Measurements from ENCODE around the gene ICAM1.

Gene ICAM1

GRCh38 chr19:10292789-10293636 is 22.1 kb downstream of the ICAM1 start:
- no peak for DNase-seq (ENCODE audit: low read depth, low spot score)

DNA sequence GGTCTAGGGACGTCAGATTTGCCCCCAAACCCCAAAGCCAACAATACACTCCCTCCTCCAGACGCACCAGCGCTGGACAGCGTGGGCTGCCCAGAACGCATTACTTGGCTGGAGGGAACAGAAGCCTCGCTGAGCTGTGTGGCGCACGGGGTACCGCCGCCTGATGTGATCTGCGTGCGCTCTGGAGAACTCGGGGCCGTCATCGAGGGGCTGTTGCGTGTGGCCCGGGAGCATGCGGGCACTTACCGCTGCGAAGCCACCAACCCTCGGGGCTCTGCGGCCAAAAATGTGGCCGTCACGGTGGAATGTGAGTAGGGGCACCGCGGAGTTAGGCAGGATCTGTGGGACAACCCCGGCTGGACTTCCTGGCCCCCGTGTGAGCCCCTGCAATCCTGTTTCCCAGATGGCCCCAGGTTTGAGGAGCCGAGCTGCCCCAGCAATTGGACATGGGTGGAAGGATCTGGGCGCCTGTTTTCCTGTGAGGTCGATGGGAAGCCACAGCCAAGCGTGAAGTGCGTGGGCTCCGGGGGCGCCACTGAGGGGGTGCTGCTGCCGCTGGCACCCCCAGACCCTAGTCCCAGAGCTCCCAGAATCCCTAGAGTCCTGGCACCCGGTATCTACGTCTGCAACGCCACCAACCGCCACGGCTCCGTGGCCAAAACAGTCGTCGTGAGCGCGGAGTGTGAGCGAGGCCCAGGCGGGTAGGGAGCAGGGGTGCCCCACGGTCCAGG is 22.9 kb downstream of the ICAM1 start:
- DNase-seq (ENCODE audit: low read depth, low spot score), result no peak

GRCh38 chr19:10294368-10294697 is 23.4 kb downstream of the ICAM1 start:
- DNase-seq (ENCODE audit: low read depth, low spot score), result no peak

- peak; percentile 44 for DNase-seq (ENCODE audit: low read depth, low spot score)
Observed at GRCh38 chr19:10295305-10295846, 24.5 kb downstream of the ICAM1 start.

DNA sequence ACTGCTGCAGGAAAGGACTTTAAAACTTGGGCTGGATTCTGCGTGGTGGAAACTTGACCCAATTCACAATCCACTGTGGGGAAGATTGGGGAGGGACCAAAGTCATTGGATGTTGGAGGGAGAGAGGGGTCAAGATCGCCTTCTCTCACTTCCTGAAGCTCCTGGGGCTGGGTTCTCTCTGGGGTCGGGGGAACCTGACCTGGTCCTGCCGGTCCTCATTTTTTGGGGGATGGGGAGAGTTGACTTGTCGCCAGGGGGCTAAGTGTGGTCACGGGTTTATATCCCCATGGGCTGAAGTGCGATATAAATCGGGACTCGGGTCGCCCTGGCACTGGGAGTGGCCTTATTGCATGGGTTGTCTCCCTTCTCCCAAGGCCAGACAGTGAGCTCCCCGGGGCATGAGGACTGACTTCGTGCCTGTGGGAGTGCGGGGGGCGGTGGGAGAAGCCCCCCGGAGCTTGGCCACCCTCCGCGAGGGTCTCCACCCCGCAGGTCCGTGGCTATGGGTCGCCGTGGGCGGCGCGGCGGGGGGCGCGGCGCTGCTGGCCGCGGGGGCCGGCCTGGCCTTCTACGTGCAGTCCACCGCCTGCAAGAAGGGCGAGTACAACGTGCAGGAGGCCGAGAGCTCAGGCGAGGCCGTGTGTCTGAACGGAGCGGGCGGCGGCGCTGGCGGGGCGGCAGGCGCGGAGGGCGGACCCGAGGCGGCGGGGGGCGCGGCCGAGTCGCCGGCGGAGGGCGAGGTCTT is 25.1 kb downstream of the ICAM1 start:
- peak; percentile 35 for DNase-seq (ENCODE audit: low read depth, low spot score)

GRCh38 chr19:10299545-10300458 is 28.9 kb downstream of the ICAM1 start:
- DNase-seq (ENCODE audit: low read depth, low spot score), result no peak

DNA sequence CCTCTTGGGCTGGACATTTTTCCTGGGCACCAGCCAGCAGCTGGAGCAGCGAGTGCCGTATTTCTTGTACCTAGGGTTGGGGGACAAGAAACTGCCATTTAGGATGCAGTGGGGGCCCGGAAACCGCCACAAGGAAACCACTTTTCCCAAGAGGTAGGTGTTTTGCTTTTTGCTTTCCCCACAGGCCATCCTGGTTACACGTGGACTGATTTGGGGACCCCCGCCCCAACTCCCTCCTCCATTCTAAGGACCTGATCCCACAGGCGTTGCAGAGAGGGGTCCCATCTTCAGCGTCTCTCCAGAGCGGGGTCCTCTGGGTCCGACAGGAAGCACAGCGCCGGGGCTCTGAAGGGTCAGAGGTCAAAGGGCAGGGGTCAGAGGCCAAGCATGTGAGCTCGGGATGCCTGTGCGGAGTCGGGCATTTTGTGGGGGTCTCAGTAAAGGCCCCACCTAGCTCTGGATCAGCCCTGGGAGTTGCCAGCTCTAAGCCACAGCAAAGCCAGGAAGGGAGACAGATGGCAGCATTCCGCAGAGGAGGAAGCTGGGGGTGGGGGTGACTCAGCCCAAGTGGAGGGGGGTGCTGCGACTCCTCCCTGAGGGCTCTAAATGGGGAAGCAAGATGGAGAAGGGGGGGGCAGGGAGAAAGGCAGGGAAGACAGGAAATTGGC is 34.4 kb downstream of the ICAM1 start:
- no peak for DNase-seq (ENCODE audit: low read depth, low spot score)

DNA sequence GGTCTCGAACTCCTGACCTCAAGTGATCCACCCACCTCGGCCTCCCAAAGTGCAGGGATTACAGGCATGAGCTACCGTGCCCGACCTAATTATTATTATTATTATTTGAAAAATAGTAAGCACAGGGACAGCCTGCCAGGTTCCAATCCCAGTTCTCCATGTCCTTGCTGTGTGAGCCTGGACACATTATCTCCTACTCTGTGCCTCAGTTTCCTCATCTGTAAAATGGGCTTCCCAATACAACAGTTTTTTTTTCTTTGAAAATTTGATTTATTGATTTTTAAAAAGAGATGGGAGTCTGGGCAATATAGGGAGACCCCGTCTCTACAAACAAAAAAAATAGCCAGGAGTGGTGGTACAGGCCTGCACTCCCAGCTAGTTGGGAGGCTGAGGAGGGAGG is 35.4 kb downstream of the ICAM1 start:
- no peak for DNase-seq (ENCODE audit: low read depth, low spot score)

DNA sequence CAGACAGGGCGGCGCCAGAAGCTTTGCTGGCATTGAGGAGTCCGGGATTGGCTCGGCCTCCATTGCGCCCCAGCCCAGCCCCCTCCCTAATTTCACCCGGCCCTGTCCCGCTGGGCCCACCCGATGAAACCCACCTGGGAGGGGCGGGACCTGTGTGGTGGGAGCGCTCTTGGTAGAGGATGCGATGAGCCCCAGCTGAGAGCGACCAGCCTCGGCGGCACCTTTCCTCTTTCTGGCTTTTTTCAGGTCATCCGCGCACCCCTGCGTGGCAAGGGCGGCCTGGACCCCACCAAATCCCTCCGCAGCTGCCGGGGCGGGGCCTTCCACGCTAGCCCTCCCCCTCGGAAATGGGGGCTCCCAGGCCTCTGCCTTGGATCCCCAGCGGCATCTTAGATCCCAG is 38.5 kb downstream of the ICAM1 start, which contains the start of gene ZGLP1:
ZGLP1 (minus strand) TSS at position 393 of the 400 bp plus-strand sequence.
- DNase-seq (ENCODE audit: low read depth, low spot score), result no peak

DNA sequence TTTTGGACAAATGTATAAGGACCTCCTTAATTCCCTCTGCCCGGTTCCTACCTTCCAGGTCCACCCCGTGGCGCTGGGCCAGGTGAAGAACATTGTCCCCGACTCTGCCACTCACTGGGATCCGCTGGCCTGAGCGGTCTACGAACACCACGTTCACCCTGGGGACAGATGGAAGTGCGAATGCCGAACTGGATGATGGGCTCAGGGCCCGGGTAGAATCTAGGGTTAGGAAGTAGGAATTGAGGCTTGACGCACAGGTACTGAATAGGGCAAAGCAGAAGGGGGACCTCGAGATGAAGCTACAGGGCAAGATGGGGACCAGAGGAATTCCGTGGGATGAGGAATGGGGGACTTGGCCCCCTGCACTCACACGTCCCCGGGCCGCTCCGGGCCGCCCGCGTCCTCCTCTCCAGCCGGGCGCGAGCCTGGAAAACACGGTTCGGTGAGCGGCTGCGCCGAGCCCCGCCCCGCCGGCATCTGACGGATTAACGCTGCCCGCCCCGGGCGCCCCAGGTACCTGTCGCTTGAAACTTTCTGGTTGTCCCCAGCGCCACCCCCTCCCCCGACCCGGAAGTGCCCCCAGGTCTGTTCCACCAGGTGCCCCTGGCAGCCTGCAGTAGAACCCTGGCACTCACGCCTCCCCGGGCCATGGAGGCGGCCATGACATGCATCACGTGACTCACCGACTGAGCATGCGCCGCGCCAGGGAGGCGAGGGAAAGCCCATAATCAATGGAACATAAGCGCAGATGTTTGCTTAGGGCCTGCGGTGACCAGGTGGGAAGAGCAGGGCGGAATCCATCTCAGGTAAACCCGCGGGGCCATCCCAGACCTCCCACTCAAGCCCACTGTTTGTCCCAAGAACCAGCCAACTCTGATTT is 44.7 kb downstream of the ICAM1 start, which contains the start of gene FDX2:
FDX2 (minus strand) TSS at position 681 of the 880 bp plus-strand sequence; CDS start at position 662, 19 bp downstream.
- DNase-seq (ENCODE audit: low read depth, low spot score), result peak; percentile 91

DNA sequence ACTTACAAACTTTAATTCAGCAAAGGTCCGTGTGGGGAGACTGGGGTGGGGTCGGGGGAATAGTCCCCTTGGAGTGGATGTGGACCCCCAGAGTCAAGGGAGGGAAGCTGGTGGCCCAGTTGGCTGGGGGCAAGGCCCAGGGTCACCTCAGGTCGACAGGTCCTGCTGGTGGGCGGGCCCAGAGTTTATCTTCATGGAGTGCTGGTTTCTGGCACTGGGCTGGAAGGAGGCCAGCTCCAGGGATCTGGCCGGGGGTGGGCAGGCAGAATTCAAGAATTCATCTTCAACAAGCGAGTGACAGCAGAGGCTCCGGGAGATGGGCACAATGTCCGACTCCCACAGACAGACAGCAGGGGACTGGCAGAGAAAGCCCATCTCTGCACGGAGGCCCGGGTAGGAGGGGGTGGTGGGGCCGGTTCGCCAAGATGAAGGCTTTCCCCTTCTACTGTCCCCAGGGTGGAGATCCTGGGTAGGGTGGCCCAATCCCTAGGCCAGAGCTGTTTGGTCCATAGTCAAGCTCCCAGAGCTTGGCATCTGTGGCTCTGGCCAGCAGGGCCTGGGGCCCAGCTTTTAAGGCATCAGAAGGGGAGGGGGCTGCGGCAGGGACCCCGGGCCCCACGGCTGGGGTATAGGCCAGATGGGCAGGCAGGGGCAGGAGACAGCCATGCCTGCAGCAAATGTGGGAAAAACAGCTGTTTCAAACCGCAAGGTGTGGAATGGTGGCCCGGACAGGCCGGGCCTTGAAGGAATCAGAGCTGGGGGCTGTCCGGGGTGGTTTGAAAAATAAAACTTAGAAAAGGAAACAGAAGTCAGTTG is 45.5 kb downstream of the ICAM1 start:
- DNase-seq (ENCODE audit: low read depth, low spot score), result no peak

DNA sequence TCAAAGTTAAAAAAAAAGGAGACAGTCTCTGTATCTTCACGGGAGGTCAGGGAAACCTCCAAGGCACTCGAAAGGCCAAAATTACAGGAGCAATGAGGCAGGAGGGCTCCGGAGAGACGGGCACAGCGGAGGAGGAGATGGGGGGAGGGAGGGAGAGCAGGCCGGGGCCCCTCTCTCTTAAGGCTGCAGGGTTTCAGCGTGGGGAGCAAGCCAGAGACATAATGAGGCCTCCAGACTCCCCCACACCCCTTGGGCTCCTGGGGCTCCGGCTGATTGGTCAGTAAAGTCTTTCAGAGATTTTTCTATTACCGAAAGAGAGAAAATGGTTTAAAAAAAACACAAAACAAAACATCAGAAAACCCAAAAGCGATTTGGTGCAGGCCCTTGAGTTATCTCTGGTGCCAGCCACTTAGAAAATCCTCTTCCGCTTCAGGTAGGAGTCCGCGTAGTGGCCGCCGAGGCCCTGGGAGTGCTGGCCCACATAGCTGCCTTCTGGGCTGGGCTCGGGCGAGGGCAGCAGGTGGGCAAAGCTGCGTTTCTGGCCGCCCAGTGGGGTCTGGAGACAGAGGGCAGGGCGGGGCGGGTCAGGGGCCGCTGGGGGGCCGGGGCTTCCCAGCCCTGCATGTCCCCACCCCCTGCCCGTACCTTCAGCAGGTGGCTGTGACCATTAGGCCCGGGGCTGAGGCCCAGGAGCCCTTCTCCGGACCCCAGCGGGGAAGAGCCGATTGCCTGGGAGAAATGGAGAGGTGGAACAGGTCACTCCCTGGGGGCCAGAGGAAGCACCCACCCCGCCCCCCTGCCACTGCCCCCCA is 46.3 kb downstream of the ICAM1 start:
- no peak for DNase-seq (ENCODE audit: low read depth, low spot score)

DNA sequence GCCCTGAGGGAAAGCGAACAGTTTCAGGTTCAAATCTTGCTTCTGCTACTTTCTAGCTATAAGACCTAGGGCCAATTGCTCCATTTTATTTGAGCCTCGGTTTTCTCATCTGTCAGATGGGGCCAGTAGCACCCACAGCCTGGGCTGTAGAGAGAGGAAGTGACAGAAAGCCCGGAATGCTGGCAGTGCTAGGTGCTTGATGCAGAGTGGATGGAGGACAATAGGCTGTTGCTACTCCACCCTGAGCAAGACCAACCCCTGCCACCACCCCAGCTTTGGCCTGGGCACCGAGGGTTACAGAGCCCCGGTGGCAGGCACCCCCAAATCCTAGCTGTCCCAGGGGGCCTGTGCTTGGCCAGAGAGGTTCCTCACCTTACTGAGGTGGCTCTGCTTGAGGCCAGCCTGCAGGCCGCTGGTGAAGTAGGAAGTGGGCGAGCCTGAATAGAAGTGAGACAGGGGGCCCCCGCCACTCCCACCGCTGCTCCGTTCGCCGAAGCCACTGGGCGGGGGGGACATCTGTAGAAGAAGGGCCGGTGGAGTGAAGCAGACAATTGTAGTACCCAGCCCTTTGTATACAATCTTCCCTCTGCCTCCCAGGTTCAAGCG is 47.0 kb downstream of the ICAM1 start:
- DNase-seq (ENCODE audit: low read depth, low spot score), result no peak

GRCh38 chr19:10318807-10319682 is 48.1 kb downstream of the ICAM1 start:
- no peak for DNase-seq (ENCODE audit: low read depth, low spot score)

- DNase-seq (ENCODE audit: low read depth, low spot score), result no peak
Observed at GRCh38 chr19:10320602-10321416, 49.9 kb downstream of the ICAM1 start.

Measured in astrocyte of the hippocampus (primary cell).